Thoracic aorta (tissue), 2 donors: Measurements from ENCODE around the gene NTSR1. TPM values are rescaled to one million over a fixed set of nuclear protein-coding genes. Genes with fewer than 3 reads are reported as not detected.

Experiments used
- ATAC-seq: fragments of 150-250 bp; one replicate; pipeline ENCODE4 v1.8.0; 2017; ENCODE audit warnings: low read depth; ENCODE audit not compliant: insufficient number of reproducible peaks, low FRiP score
- DNase-seq: peaks from one replicate; pipeline ENCODE4 v3.0.0-alpha.2; 2020; ENCODE audit warnings: low spot score
- H3K27ac ChIP-seq, 2 donors: fragments of 200-600 bp; sonication (generic); 1 replicate in 1 of 2; 2 replicates in 1 of 2; pipeline ENCODE4 v1.5.1; 2016; ENCODE audit warnings: mild to moderate bottlenecking in 2 of 2, moderate library complexity in 2 of 2
- H3K27me3 ChIP-seq: fragments of 200-600 bp; sonication (generic); replicated peaks from 2 replicates; pipeline ENCODE4 v1.6.0; 2016; ENCODE audit warnings: mild to moderate bottlenecking; ENCODE audit not compliant: insufficient read depth
- H3K36me3 ChIP-seq: fragments of 200-600 bp; sonication (generic); one replicate; pipeline ENCODE4 v1.5.1; 2016
- H3K4me1 ChIP-seq, 2 donors: fragments of 200-600 bp; sonication (generic); 1 replicate in 1 of 2; 2 replicates in 1 of 2; pipeline versions ENCODE4 v1.5.1 to v1.6.0; 2016; ENCODE audit warnings: low read depth in 2 of 2, mild to moderate bottlenecking in 1 of 2; ENCODE audit not compliant: control insufficient read depth in 1 of 2
- H3K4me3 ChIP-seq: fragments of 200-600 bp; sonication (generic); 2 replicates; pipeline ENCODE4 v1.5.1; 2016; ENCODE audit warnings: mild to moderate bottlenecking
- H3K9me3 ChIP-seq: fragments of 200-600 bp; sonication (generic); 2 replicates; pipeline ENCODE4 v1.5.1; 2016
- total RNA-seq, 2 donors: library from RNA; depleted of rRNA; stranded (reverse); fragments of >200 nt; gene quantifications; one replicate each; pipeline versions ENCODE4 v1.1.0 to v1.2.3, GENCODE V29; 2016
- TF ChIP-seq, protein P1 (sequence below): fragments of 200-600 bp; sonication (generic); IDR thresholded peaks from one replicate; pipeline ENCODE4 v1.5.1; 2019; ENCODE audit warnings: antibody characterized with exemption

NTSR1 gene
- total RNA-seq, 2 donors from 2014 or later, result not detected

DNA sequence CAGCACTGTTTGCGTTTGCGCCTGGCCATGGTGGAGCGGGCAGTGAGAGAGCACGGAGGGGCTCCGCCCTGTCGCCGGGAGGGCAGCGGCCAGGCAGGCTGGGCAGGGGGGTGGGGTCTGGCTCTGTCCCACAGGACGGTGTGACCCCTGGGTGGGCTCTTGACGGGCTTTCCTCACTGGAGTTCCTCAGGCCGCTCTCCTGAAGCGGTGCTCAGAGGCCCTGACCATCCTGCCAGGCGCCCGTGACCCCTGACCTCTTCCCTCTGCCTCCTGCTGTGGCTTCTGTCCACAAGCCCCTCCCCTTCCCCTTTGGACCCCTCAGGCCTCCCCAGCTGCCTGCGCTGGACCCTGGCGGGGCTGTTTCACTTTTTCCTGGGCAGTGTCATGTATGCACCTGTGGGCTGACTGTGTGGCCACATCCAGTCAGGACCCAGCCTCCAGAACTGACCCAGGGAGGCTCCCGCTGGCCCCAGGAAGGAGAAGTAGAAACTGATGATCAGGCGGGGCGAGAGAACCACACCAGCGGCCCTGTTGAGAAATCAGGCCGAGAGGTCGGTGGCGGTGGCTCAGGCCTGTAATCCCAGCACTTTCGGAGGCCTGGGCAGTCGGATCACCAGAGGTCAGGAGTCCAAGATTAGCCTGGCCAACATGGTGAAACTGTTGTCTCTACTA lies 97.2 kb downstream of the NTSR1 start:
- TF ChIP-seq, protein P1, sequence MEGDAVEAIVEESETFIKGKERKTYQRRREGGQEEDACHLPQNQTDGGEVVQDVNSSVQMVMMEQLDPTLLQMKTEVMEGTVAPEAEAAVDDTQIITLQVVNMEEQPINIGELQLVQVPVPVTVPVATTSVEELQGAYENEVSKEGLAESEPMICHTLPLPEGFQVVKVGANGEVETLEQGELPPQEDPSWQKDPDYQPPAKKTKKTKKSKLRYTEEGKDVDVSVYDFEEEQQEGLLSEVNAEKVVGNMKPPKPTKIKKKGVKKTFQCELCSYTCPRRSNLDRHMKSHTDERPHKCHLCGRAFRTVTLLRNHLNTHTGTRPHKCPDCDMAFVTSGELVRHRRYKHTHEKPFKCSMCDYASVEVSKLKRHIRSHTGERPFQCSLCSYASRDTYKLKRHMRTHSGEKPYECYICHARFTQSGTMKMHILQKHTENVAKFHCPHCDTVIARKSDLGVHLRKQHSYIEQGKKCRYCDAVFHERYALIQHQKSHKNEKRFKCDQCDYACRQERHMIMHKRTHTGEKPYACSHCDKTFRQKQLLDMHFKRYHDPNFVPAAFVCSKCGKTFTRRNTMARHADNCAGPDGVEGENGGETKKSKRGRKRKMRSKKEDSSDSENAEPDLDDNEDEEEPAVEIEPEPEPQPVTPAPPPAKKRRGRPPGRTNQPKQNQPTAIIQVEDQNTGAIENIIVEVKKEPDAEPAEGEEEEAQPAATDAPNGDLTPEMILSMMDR, result no peak
- ATAC-seq (no peak), DNase-seq (no peak)
- H3K9me3 ChIP-seq, result no peaks in the 10 kb centered on the region
- H3K36me3 ChIP-seq, result peaks cover 28% of the 10 kb centered on the region
- peaks cover 16 to 38% of the 10 kb centered on the region in 2 donors for H3K4me1 ChIP-seq
- no peaks in the 10 kb centered on the region for H3K27me3 ChIP-seq
- peak overlapping the region; percentile 65 to 78 for H3K27ac ChIP-seq
- H3K4me3 ChIP-seq, result peak overlapping the region; percentile 95

DNA sequence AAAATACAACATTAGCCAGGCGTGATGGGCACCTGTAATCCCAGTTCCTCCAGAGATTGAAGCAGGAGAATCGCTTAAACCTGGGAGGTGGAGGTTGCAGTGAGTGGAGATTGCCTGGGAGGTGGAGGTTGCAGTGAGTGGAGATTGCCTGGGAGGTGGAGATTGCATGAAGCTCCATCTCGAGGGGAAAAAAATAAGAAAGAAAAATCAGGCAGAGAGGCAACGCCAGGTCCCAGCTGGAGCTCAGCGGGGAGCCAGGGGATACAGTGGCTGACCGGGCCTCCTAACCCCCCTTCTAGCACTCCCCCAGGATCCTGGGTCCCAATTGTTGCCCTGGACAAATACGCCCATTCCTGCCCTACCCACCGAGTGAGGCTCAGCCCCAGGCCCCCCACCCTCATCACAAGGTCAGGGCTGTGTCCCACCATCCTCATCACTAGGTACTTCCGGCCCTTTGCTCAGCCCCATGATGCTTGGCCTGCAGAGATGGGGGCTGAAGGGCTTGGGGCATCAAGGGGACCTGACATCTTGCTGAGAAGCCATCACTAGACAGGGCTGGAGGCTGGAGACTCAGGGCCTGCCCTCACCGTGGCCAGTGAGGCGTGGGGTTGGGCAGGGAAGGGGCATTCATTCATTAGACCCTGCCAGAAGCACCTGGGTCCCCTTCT lies 97.9 kb downstream of the NTSR1 start:
- ATAC-seq (no peak), DNase-seq (no peak)
- Histone ChIP-seq H3K4me1 (peaks cover 16 to 38% of the 10 kb centered on the region in 2 donors), H3K27ac (no peak overlapping the region), H3K4me3 (peak overlapping the region; percentile 95), H3K27me3 (no peaks in the 10 kb centered on the region), H3K9me3 (no peaks in the 10 kb centered on the region), H3K36me3 (peaks cover 32% of the 10 kb centered on the region)
- TF ChIP-seq, protein P1, result no peak

DNA sequence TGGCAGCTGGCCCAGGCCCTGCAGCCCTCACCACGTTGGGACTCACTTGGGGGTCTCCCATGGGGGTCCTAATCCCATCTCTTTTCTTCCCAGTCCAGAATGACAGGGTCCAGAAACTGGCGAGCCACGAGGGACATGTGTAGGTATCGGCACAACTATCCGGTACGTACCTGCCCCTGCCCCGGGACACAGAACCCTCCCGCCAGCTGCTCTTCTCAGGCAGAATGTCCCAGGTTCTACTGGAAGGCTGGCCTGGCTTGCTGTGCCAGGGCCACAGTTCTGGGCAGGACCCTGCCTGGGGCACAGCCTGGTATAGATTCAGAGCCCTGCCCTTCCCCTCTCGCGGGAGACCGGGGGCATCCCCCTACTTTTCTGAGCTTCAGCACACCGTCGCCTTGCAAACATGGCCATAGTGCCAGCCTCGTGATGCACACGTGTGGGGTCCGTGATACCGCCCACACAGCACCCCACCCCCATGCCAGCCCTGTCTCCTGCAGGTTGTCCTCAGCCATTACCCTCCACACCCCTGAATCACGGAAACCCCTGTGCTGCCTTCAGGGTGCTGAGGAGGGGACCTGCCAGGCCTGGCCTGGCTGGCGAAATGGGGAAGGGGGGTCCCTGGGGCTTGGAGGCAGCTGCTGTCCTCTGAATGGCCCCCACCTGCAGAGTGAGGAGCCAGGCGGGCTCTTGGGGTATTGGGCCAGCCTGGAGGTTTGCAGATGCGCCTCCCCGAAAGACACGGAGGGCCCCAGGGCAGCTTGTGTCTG lies 99.0 kb downstream of the NTSR1 start:
- Histone ChIP-seq H3K4me1 (peaks cover 16 to 38% of the 10 kb centered on the region in 2 donors), H3K9me3 (no peaks in the 10 kb centered on the region), H3K4me3 (no peak overlapping the region), H3K27ac (no peak overlapping the region), H3K27me3 (no peaks in the 10 kb centered on the region), H3K36me3 (peaks cover 43% of the 10 kb centered on the region)
- TF ChIP-seq, protein P1, result no peak
- DNase-seq, result no peak
- ATAC-seq, result no peak

DNA sequence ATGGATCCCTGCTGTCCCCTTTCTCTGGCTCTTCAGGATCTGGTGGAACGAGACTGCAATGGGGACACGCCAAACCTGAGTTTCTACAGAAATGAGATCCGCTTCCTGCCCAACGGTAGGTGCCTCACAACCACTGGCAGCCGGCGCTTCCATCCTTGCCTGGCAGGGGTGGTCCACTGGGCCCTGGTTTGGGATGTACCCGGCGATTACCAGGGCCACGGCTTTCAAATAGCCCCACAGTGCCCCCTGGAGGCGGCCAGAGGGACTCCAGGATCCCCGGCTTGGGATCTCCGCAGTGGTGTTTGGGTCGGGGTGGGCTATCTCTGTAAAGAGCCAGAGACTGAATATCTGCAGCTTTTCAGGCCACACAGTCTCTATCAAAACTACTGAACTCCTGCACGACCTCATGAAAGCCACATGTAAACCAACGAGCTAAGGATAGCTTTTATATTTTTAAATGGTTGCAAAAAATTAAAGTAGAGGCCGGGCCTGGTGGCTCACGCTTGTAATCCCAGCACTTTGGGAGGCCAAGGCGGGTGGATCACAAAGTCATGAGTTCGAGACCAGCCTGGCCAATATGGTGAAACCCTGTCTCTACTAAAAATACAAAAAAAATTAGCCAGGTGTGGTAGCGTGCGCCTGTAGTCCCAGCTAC lies 99.7 kb downstream of the NTSR1 start:
- Histone ChIP-seq H3K9me3 (no peaks in the 10 kb centered on the region), H3K4me1 (peaks cover 16 to 32% of the 10 kb centered on the region in 2 donors), H3K36me3 (peaks cover 46% of the 10 kb centered on the region), H3K27ac (no peak overlapping the region), H3K4me3 (no peak overlapping the region), H3K27me3 (no peaks in the 10 kb centered on the region)
- DNase-seq, result no peak
- TF ChIP-seq, protein P1, result peak; percentile 95
- no peak for ATAC-seq
